22Rv1 (cell line): ENCODE data around the gene TMEM245.

Source experiments
- CTCF ChIP-seq: fragments of 450-650 bp; IDR thresholded peaks from 2 replicates; pipeline ENCODE4 v1.5.1; 2017; ENCODE audit warnings: mild to moderate bottlenecking
- ZFX ChIP-seq: fragments of 450-650 bp; IDR thresholded peaks from 2 replicates; pipeline ENCODE4 v1.6.1; 2017; ENCODE audit warnings: antibody characterized with exemption, borderline replicate concordance

DNA sequence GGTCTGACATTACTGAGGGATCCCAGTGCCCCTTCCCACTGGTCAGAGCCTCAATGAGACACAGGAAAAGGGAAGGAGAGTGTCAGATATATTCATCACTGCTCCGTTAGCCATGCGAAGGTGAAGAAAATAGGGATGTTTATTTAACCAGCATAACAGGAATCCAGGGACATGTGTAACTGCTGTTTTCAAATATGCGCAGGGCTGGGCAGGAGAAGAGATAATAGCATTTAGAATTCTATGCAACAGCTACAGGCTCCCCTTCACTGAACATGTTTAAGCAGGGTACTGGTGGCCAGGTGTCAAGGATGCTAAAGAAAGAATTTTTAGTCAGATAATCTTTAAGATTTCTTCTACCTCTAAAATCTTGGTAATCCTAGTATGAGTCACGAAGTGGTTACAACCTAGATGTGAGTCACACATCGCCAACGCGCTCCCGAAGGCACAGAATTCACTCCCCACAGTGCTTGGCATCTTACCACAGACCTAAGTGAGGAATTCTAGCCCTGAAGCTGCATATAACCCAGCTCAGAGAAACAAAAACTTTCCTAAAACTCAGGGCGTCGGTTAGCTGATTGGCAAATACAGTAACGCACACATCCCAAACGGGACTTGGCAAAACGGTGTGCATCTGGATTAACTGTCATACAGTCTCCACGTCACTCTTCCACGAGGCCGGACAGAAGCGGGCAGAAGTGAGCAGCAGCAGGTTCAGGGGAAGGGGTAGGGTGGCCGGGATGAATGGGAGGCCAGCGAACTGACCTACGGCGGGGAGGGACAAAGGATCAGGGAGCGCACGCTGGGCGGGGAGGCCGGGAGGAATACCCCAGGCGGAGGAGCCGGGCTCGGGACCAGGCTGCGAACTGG lies 107.5 kb downstream of the TMEM245 start:
- TF ChIP-seq CTCF (no peak), ZFX (no peak)
